ENCODE results near the gene N4BP2L1.
"Not testable (repeated sequence)": the region's sequence is repeated elsewhere in the genome, so short reads cannot be mapped to it uniquely, and the experiment has no call there.

The N4BP2L1 gene

DNA sequence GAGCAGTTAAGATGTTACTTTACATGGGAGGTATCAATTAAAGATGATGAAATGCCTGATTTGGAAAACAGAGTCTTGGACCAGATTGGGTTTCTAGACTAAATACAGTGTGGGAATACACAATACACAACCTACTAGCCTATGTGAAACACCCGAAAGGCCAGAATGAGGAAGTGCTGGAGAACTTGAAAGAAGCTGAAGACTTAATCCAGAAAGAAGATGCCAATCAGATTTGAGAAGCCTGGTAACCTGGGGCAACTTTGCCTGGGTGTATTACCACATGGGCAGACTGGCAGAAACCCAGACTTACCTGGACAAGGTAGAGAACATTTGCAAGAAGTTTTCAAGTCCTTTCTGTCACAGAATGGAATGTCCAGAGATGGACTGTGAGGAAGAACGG is 43.2 kb downstream of the N4BP2L1 start:
- DNase-seq = no peak

GRCh38 chr13:32383836-32384618 is 43.9 kb downstream of the N4BP2L1 start:
- no peak for DNase-seq

DNA sequence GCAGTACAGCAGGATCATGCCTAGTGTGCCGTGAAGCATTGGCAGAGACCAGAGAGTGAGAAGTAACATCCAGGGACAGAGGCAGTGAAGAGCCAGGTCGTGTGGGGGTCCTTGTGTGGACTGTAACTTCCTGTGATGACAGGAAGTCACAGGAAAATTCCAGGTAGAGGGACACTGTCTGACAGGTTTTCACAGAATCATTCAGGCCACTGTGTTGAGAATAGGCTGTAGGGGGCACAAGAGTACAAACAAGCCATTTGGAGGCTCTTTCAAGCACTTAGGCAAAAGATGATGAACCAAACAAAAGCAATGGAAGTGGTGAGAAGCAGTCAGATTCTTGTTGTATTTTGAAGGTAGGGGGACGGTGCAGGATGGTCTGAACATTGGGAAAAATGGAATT is 46.4 kb downstream of the N4BP2L1 start:
- DNase-seq = no peak

DNA sequence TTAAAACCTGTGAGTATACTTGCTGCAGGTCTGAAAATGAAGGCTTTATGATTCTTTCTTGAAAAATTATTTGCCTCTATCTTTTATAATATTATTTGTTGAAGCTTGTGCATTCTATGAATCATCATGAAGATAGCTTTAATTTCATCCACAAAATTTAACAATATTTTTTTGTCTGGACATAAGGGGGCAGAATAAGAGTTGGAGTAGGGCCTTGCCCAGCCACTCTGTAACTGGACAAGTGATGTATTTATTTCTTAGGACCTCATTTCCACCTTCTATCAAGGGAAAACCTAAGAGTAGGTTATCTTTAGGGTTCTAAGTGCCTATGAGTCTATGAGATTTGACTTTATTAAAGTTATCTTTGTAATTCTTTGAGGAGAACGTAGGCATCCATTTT is 49.9 kb downstream of the N4BP2L1 start:
- no peak for DNase-seq

DNA sequence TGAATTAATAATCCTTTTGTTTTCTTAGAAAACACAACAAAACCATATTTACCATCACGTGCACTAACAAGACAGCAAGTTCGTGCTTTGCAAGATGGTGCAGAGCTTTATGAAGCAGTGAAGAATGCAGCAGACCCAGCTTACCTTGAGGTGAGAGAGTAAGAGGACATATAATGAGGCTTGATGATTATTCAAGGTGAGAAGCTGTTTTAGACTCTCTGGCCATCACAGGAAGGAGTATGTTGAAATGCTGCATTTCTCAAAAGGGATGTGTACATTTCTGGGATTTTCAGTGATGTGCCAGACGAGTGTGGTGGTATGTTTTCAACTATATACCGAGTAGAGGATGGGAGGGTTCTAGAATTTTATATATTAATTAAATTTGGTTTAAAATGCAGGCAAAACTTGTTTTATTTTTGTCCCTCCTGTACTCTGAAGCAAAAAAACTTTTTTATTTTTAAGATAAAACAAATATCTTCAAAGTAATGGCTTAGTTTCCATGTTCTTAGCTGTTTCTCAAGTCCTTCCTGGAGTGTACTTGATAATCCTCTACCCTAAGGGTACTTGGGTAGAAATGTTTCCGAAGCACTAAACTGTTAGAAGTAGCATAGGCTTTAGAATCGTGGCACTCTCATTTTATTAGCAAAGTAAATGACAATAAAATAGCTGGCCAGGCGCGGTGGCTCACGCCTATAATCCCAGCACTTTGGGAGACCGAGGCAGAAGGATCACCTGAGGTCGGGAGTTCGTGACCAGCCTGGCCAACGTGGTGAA is 51.1 kb downstream of the N4BP2L1 start:
- DNase-seq = no peak

DNA sequence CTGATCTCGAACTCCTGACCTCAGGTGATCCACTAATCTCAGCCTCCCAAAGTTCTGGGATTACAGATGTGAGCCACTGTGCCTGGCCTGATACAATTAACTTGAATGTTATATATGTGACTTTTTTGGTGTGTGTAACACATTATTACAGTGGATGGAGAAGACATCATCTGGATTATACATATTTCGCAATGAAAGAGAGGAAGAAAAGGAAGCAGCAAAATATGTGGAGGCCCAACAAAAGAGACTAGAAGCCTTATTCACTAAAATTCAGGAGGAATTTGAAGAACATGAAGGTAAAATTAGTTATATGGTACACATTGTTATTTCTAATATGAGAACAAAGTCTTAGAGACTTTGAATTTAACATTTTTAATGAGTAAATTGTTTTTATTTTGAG is 57.1 kb downstream of the N4BP2L1 start:
- DNase-seq = no peak

DNA sequence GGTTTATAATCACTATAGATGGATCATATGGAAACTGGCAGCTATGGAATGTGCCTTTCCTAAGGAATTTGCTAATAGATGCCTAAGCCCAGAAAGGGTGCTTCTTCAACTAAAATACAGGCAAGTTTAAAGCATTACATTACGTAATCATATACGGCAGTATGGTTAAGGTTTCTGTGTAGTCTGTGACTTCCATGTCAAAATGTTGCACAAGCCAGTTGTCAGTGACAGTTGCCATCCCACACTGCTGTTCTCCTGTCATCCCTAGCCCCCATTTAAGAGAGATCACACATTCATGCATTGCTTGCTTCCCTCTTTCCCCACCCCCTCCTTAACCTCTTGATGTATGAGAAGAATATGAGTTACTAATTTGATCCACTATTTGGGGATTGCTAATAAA is 65.4 kb downstream of the N4BP2L1 start:
- no peak for DNase-seq

- not testable (repeated sequence) for DNase-seq
These were observed 72.0 kb downstream of the N4BP2L1 start for GRCh38 chr13:32355935-32356334.

- DNase-seq = no peak
These were observed 73.9 kb downstream of the N4BP2L1 start for GRCh38 chr13:32354040-32354439.

GRCh38 chr13:32350839-32351441 is 77.0 kb downstream of the N4BP2L1 start:
- DNase-seq = not testable (repeated sequence)
